Stimulated activated CD8-positive, alpha-beta memory T cell treated with anti-CD3 and anti-CD28 coated beads, Interleukin-15, amount 100 ng/mL, for 4 hours (primary cell): Measurements from ENCODE around the gene PCMTD2.

ENCODE experiments used
- DNase-seq, 2 donors: peaks; one replicate each; pipeline ENCODE4 v3.0.0-alpha.2; 2020; ENCODE audit warnings: low read depth in 2 of 2

The PCMTD2 gene

DNA sequence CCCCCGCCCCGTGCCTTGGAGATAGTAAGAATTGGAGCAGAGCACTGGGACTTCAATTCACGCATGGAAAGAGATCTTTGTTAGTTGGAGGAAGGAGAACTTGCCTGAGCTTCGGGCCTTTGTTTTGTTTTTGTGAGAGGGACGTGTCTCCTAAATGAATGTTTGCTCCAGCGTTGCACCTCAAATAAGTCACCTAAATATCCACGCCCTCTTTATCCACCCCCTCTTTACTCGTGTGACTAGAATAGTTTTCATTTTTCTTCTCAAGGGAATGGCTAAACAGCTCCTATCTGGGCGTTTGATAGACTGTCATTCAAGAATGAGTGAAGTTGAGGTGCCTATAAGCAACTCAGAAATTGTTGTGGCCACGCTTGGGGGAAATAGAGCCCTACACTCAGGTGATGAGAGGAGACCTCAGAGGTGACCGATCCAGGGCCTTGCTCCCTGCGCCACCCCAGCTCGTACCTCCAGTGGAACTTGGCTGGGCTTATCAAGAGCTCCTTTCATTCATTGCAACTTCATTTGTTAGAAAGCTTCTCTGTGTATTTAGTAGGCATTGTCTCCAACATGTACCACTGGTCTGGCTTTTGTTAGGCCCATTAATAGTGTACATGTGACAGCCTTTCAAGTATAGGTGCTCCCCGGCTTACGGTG is 861 bp downstream of the PCMTD2 start:
- DNase-seq = no peak

GRCh38 chr20:64257107-64257757 is 1.7 kb downstream of the PCMTD2 start:
- DNase-seq = no peak

DNA sequence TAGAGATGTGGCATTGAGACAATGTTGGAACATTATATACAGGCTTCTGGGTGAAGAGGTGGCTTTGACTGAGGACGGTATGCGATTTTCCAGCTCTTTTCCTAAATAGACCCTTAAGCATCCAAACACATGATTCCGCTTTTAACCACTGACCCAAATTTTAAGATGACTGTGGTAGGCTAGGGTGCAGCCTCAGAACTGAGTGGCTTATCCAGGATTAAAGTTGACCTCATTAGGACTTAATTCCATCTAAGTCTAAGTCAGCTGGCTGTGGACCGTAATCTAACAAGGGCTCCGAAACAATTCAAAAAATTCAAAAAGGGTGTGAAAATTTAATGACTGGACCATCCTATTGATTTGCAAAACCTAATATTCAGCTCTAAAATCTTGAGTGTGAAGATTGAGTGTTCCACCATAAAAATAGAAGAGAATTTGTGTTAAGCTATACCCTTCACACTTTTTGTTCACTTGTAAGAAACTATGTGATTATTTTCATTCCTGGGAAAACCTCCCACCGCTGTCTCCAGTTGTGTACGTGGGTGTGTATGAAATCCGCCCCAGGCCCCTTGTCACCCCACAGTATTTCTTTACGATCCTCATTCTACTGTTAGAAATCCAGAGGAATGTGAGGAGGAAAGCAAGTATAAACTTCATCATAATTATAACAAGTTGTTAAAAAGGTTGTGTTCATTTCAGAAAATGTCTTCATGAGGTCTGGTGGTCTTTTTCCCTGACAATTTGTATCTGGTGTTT is 2.7 kb downstream of the PCMTD2 start:
- no peak for DNase-seq

DNA sequence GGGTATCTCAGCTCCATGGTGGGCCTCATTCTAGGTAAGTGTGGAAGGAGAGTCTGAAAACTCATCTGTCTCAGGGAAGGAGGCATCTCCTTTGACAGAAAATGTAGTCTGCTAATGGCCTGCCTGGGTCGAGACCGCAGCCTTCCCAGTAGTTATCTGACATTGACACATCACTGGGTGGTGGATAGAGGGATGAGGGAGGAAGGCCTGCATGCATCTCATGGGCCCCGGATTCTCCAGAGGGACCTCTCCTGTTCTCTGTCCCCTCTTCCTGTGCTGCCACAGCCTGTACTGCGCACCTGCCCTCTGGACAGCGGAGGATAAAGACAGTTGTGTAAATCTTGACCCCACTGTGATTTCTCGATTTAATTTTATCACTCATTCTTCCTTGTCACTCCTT is 4.7 kb downstream of the PCMTD2 start:
- DNase-seq = no peak

DNA sequence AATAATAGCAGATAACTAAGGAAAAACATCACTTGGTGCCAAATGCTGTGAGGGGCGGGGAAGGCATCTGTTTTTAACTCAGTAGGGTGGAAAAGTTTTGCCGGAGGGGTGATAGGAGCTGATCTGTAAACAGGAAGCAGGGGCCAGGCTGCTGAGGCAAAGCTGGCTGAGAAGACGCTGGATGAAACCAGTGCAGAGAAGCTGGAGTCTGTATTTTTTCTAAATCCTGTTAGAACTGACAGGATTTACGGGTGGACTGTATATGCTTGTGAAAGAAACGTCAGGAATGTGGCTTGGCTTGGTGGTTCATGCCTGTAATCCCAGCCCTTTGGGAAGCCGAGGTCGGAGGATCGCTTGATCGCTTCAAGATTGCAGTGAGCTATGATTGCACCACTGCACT is 5.6 kb downstream of the PCMTD2 start:
- no peak for DNase-seq

DNA sequence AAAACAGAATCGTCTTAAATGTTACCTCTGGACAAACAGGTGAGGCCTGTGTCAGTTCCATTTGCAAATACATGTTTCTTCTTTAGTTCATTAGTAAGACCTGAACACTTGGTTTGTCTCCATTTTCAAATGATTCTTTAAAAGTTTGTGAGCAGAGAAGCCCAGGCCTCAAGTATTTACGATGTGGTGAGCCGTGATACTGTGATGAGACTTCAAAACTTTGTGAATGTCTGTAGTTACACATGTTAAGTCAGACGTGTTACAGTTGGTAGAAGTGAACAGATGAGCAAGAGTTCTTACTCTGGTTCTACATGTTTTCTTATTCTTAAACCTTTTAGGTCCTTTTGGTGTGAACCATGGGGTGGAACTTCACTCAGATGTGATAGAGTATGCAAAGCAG is 8.5 kb downstream of the PCMTD2 start:
- no peak for DNase-seq

DNA sequence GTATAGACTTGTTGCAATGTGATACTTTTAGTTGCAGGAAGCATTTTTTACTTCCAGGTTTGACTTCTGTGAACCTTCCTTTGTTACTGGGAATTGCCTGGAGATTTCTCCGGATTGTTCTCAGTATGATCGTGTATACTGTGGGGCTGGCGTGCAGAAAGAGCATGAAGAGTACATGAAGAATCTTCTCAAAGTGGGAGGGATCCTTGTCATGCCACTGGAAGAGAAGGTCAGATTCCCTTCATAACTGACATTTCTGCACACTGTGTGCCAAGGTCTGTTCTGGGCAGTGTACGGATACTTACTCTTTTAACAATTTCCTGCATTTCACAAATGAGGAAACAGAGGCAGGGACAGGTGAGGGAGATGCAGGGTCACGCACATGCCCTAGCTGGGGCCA is 9.7 kb downstream of the PCMTD2 start:
- DNase-seq = no peak

GRCh38 chr20:64266988-64267387 is 11.4 kb downstream of the PCMTD2 start:
- no peak for DNase-seq

GRCh38 chr20:64268174-64268573 is 12.6 kb downstream of the PCMTD2 start:
- no peak for DNase-seq

DNA sequence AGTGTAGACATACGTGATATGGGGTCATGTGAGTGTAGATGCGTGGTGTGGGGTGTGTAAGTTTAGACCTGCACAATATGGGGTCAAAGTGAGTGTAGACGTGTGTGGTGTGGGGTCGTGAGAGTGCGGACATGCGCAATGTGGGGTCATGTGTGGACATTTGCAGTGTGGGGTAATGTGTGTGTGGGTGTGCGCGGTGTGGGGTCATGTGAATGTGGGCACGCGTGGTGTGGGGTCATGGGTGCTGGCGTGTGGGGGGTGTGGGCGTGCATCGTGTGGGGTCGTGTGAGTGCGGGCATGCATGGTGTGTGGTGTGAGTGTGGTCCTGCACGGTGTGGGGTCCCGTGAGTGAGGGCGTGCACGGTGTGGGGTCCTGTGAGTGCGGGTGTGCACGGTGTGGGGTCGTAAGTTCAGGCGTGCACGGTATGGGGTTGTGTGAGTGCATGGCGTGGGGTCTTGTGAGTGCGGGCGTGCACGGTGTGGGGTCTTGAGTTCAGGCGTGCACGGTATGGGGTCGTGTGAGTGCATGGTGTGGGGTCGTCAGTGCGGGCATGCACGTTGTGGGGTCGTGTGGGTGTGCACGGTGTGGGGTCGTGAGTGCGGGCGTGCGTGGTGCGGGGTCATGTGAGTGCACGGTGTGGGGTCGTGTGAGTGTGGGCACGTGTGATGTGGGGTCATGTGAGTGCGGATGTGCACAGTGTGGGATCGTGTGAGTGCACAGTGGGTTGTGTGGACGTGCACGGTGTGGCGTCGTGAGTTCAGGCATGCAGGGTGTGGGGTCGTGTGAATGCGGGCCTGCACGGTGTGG is 14.3 kb downstream of the PCMTD2 start:
- DNase-seq = no peak

- no peak for DNase-seq
Observed at GRCh38 chr20:64271636-64272035, 16.1 kb downstream of the PCMTD2 start.

DNA sequence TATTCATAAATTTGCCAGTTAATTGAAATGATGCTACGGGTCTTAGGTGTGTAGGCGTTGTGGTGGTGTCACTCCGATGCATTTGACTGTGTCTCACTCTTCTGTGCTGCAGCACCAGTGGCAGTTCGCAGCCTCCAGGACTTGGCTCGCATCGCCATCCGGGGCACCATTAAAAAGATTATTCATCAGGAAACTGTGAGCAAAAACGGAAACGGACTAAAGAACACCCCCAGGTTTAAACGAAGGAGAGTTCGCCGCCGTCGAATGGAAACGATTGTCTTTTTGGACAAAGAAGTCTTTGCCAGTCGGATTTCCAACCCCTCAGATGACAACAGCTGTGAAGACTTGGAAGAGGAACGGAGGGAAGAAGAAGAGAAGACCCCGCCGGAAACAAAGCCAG is 17.6 kb downstream of the PCMTD2 start:
- no peak for DNase-seq

DNA sequence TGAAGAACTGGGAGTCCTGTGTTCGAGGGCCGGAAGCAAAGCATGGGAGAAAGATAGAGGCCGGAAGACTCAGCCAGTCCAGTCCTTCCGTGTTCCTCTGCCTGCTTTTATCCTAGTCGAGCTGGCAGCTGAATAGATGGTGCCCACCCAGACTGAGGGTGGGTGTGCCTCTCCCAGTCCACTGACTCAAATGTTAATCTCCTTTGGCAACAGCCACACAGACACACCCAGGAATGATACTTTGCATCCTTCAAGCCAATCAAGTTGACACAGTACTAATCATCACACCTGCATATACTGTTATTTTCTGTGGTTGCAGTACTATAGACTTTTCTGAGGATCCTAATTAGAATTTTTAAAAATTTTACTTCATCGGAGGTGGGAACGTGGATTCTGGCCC is 21.3 kb downstream of the PCMTD2 start:
- no peak for DNase-seq

GRCh38 chr20:64277571-64278316 is 22.2 kb downstream of the PCMTD2 start:
- DNase-seq = no peak

- no peak for DNase-seq
Observed at GRCh38 chr20:64278317-64278681, 22.8 kb downstream of the PCMTD2 start.

- no peak for DNase-seq
Observed at GRCh38 chr20:64279826-64280459, 24.4 kb downstream of the PCMTD2 start.

DNA sequence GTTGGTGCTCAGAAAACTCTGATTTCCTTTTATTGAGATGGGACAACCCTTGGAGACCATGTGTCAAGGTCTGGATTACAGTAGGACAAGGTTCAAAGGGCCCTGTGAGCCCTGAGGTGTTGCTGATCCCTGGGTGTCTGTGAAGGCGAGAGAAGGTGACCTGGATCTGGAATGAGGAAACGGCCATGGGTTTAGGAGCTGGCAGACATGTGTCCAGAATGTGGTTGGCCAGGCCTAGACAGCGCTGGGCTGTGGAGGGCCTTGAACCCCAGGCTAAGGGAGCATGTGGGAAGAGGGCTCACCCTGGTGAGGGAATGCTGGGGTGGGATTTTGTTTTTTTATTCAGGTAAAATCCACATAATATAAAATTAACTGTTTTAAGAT is 24.9 kb downstream of the PCMTD2 start:
- no peak for DNase-seq

GRCh38 chr20:64283646-64284045 is 28.1 kb downstream of the PCMTD2 start:
- DNase-seq = no peak

GRCh38 chr20:64285579-64286446 is 30.3 kb downstream of the PCMTD2 start:
- peak; percentile 37 to 46 for DNase-seq
